ENCODE results near the gene NSFL1C. TPM values are rescaled to one million over a fixed set of nuclear protein-coding genes. Genes with fewer than 3 reads are reported as not detected.
A peak's percentile ranks its signal among the peaks of the same experiment; 100 is the strongest.

NSFL1C gene
- total and polyA plus RNA-seq, 2 of the 4 experiments (the other 2 are of a cell fraction) = 33.0 to 40.3 TPM

DNA sequence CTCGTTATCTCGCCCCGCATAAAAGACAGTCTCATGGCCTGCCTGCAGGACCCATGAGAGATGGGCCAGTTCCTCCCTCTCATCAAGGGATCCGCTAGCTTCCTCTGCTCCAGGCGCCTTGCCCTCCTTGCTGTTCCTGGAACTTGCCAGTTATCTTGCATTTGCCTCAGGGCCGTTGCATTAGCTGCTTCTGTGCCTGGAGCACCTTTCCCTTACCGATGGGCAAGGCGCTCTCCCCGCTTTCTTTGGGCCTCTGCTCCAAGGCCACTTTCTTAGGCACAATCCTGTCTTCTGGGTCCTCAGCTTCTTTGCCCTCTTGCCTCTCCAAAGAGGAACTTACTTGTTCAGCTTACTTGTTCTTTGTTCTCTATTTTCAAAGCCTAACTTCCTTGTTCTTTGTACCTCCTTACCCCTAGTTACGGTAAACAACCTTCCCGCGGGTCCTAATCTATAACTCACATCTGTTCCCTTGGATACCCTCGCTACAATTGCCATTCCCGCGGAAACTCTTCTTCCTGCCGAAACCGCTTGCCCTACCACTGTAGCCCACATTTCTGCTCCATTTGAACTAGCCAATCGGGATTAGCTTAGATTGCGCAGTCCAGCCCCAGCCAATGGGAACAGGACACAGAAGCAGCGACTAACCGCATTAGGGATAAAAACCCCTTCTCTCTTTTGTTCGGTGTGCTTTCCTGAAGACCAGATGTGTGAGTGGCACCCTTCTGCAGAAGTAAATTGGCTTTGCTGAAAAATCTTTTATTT lies 887 bp upstream of the NSFL1C start:
- peaks cover 28% of the 10 kb centered on the region for H4K20me1 ChIP-seq (ENCODE audit: insufficient read depth, low read length)
- TF ChIP-seq, protein P1, sequence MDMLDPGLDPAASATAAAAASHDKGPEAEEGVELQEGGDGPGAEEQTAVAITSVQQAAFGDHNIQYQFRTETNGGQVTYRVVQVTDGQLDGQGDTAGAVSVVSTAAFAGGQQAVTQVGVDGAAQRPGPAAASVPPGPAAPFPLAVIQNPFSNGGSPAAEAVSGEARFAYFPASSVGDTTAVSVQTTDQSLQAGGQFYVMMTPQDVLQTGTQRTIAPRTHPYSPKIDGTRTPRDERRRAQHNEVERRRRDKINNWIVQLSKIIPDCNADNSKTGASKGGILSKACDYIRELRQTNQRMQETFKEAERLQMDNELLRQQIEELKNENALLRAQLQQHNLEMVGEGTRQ (IDR thresholded peaks at IDR 0.05; ENCODE audit: low read depth, low read length) = no peak
- TF ChIP-seq BHLHE40 (IDR thresholded peaks at IDR 0.05; ENCODE audit: low read depth, low read length) (no peak), POLR2A (IDR thresholded peaks at IDR 0.05; ENCODE audit: low read depth, low read length) (no peak)
- TF ChIP-seq, protein P2, sequence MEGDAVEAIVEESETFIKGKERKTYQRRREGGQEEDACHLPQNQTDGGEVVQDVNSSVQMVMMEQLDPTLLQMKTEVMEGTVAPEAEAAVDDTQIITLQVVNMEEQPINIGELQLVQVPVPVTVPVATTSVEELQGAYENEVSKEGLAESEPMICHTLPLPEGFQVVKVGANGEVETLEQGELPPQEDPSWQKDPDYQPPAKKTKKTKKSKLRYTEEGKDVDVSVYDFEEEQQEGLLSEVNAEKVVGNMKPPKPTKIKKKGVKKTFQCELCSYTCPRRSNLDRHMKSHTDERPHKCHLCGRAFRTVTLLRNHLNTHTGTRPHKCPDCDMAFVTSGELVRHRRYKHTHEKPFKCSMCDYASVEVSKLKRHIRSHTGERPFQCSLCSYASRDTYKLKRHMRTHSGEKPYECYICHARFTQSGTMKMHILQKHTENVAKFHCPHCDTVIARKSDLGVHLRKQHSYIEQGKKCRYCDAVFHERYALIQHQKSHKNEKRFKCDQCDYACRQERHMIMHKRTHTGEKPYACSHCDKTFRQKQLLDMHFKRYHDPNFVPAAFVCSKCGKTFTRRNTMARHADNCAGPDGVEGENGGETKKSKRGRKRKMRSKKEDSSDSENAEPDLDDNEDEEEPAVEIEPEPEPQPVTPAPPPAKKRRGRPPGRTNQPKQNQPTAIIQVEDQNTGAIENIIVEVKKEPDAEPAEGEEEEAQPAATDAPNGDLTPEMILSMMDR (conservative IDR thresholded peaks at IDR 0.05; ENCODE audit: low read depth, low read length) = no peak
- no peak overlapping the region for H2BK15ac ChIP-seq (ENCODE audit: low read depth, low read length)
- H3K27me3 ChIP-seq (ENCODE audit: control insufficient read depth, insufficient read depth, low read length) = peaks cover 2% of the 10 kb centered on the region; the same call in 1 of the 2 replicates
- H3K56ac ChIP-seq (ENCODE audit: extremely low read depth, insufficient read depth, low read length) = no peak overlapping the region
- no peak for DNase-seq
- POLR2A ChIA-PET (ENCODE audit: unreplicated experiment) = interaction anchor here (0.7 kb wide), 1 partner anchor 1122 kb away, joined by 3 read pairs; no protein-coding TSS in a partner anchor
- no peaks in the 10 kb centered on the region for H3K9me3 ChIP-seq (ENCODE audit: control insufficient read depth, insufficient read depth, low read length)
- no peak overlapping the region for H4K8ac ChIP-seq (ENCODE audit: low read depth in 2 of 2, low read length in 2 of 2)
- WGBS, 2 experiments (ENCODE audit: extremely low coverage in 2 of 2, insufficient read length in 1 of 2) = 69% methylated on average over 19 of the region's 22 CpGs; no CpG with 5 or more reads in 1 of the 2 experiments
- H3K27ac ChIP-seq (ENCODE audit: insufficient read depth, low read length) = no peak overlapping the region
- H2AFZ ChIP-seq (replicated peaks; ENCODE audit: low read length, poor library complexity) = peak overlapping the region; percentile 47
- peaks cover 9% of the 10 kb centered on the region; the same call in 1 of the 2 replicates for H3K36me3 ChIP-seq (ENCODE audit: control insufficient read depth, insufficient read depth, low read length)
- intact Hi-C loops (cut with micrococcal nuclease) = no loop called here
- no peak overlapping the region for H4K91ac ChIP-seq (ENCODE audit: insufficient read depth, low read depth, low read length)
- no peak overlapping the region for H3K9ac ChIP-seq (ENCODE audit: low read depth, low read length)
- no peak overlapping the region; the same call in 1 of the 2 replicates for H3K4me2 ChIP-seq (ENCODE audit: low read depth, low read length)
- no peak overlapping the region for H3K23ac ChIP-seq (ENCODE audit: low read depth, low read length)
- peaks cover 14% of the 10 kb centered on the region for H3K9me1 ChIP-seq (ENCODE audit: insufficient read depth, low read length)
- no peak overlapping the region for H2BK20ac ChIP-seq (ENCODE audit: low read depth, low read length)
- no peak overlapping the region for H2AK9ac ChIP-seq (replicated peaks; ENCODE audit: low read depth, low read length, poor library complexity)
- H3K4ac ChIP-seq (ENCODE audit: low read depth, low read length) = no peak overlapping the region
- no peak overlapping the region for H3K18ac ChIP-seq (ENCODE audit: low read depth, low read length)
- no TSS peak for BruUV-seq (replicated peaks)
- peaks cover 12% of the 10 kb centered on the region for H3K4me1 ChIP-seq (ENCODE audit: control insufficient read depth, insufficient read depth, low read length)
- no peak overlapping the region for H3K14ac ChIP-seq (replicated peaks; ENCODE audit: low read depth, low read length)
- no peak overlapping the region for H4K5ac ChIP-seq (ENCODE audit: low read depth, low read length)
- dilution Hi-C loops (cut with HindIII; ENCODE audit: low sequenced_read_pairs, unreplicated experiment) = no loop called here
- no peak overlapping the region for H2BK5ac ChIP-seq (ENCODE audit: low read depth, low read length, poor library complexity, severe bottlenecking)
- in situ Hi-C loops (cut with MboI; ENCODE audit: low sequenced_read_pairs) = no loop called here
- peaks cover 22 to 40% of the 10 kb centered on the region in 2 experiments for H3K79me1 ChIP-seq (ENCODE audit: low read depth in 1 of 2, low read length in 2 of 2)
- H2AK5ac ChIP-seq (ENCODE audit: low read depth, low read length) = peak overlapping the region; percentile 20; the same call in 1 of the 2 replicates
- H3K4me3 ChIP-seq (ENCODE audit: insufficient read depth, low read depth, low read length) = no peak overlapping the region
- no peak for ATAC-seq (ENCODE audit: low read depth)
- CTCF ChIA-PET = interaction anchor here (0.5 to 1.5 kb wide), 5 partner anchors 36 to 255 kb away, joined by 3 to 11 read pairs (median 4); no protein-coding TSS in a partner anchor
- H2BK120ac ChIP-seq (ENCODE audit: low read depth, low read length) = no peak overlapping the region
